ENCODE measurements around the gene RNF44. TPM values are rescaled to one million over a fixed set of nuclear protein-coding genes. Genes with fewer than 3 reads are reported as not detected.

RNF44 gene
- total and polyA plus RNA-seq, 2 donors (not counting 3 experiments of a cell fraction or from before 2014, with no cell fraction given) = 19.8 to 50.2 TPM

GRCh38 chr5:176574297-176574591, 37.0 kb upstream of the RNF44 start:
- Histone ChIP-seq H3K27ac (ENCODE audit: insufficient read depth, low read depth, low read length) (no peak overlapping the region), H3K4me3 (replicated peaks in 1 of 3; ENCODE audit: insufficient read depth in 1 of 3, low read depth in 1 of 3, low read length in 3 of 3) (no peak overlapping the region), H3K9me3 (replicated peaks; ENCODE audit: control insufficient read depth, insufficient read depth, low read length) (no peaks in the 10 kb centered on the region), H3K27me3 (ENCODE audit: control insufficient read depth in 2 of 2, insufficient read depth in 2 of 2, low read length in 2 of 2) (no peaks in the 10 kb centered on the region), H3K9me1 (replicated peaks; ENCODE audit: control insufficient read depth, extremely low read depth, insufficient read depth, low read length) (no peaks in the 10 kb centered on the region), H2AFZ (ENCODE audit: low read depth, low read length) (no peak overlapping the region), H3K9ac (replicated peaks; ENCODE audit: extremely low read depth, insufficient read depth, low read length) (no peak overlapping the region), H3K4me2 (ENCODE audit: insufficient read depth, low read length) (no peak overlapping the region), H3K79me2 (ENCODE audit: control insufficient read depth, insufficient read depth, low read length) (no peaks in the 10 kb centered on the region), H3K36me3 (ENCODE audit: control insufficient read depth in 2 of 2, extremely low read depth in 1 of 2, insufficient read depth in 2 of 2, low read length in 2 of 2) (no peaks in the 10 kb centered on the region), H3K4me1 (ENCODE audit: control insufficient read depth, extremely low read depth, insufficient read depth, low read length) (no peaks in the 10 kb centered on the region), H4K20me1 (replicated peaks; ENCODE audit: control insufficient read depth, extremely low read depth, insufficient read depth, low read length) (no peaks in the 10 kb centered on the region)
- TF ChIP-seq MAX (IDR thresholded peaks at IDR 0.05; ENCODE audit: insufficient read depth, insufficient read length) = no peak
- TF ChIP-seq POLR2A (IDR thresholded peaks at IDR 0.05; ENCODE audit: low read depth, low read length) = no peak
- POLR2A ChIA-PET = no interaction called here
- dilution Hi-C loops (cut with MboI; ENCODE audit: extremely low pct_ligation_motif_present, low sequenced_read_pairs) = no loop called here
- FAIRE-seq (peak; percentile 28), DNase-seq (ENCODE audit: low read depth, low spot score) (no peak)
- no TSS peak for BruUV-seq (replicated peaks)
- intact Hi-C loops (cut with micrococcal nuclease) = loop anchor here (1.0 kb wide), 4 partner anchors 45 to 158 kb away; partner anchors contain the start of genes CLTB and TSPAN17
- CTCF ChIA-PET = interaction anchor here (0.8 to 2.8 kb wide), 10 partner anchors 25 to 147 kb away, joined by 3 to 10 read pairs (median 6); partner anchors contain the start of genes CDHR2, EIF4E1B, RNF44 and SNCB

- H3K4me1 ChIP-seq (ENCODE audit: control insufficient read depth, extremely low read depth, insufficient read depth, low read length) = no peaks in the 10 kb centered on the region
- FAIRE-seq (peak; percentile 82), DNase-seq (ENCODE audit: low read depth, low spot score) (peak; percentile 45)
- TF ChIP-seq CTCF (IDR thresholded peaks at IDR 0.05; ENCODE audit: extremely low read depth in 1 of 2, insufficient read depth in 1 of 2, low read depth in 1 of 2, low read length in 2 of 2) (peak; percentile 74 to 91), POLR2A (IDR thresholded peaks at IDR 0.05; ENCODE audit: low read depth, low read length) (no peak)
- H3K9ac ChIP-seq (replicated peaks; ENCODE audit: extremely low read depth, insufficient read depth, low read length) = no peak overlapping the region
- no peak overlapping the region for H3K4me3 ChIP-seq (replicated peaks in 1 of 3; ENCODE audit: insufficient read depth in 1 of 3, low read depth in 1 of 3, low read length in 3 of 3)
- CTCF ChIA-PET = interaction anchor here (0.7 to 2.8 kb wide), 17 partner anchors 11 to 844 kb away, joined by 3 to 14 read pairs (median 5); partner anchors contain the start of genes CDHR2, EIF4E1B, RNF44 and SNCB
- no peak overlapping the region for H3K4me2 ChIP-seq (ENCODE audit: insufficient read depth, low read length)
- H3K79me2 ChIP-seq (ENCODE audit: control insufficient read depth, insufficient read depth, low read length) = no peaks in the 10 kb centered on the region
- no peaks in the 10 kb centered on the region for H4K20me1 ChIP-seq (replicated peaks; ENCODE audit: control insufficient read depth, extremely low read depth, insufficient read depth, low read length)
- no peaks in the 10 kb centered on the region for H3K36me3 ChIP-seq (ENCODE audit: control insufficient read depth in 2 of 2, extremely low read depth in 1 of 2, insufficient read depth in 2 of 2, low read length in 2 of 2)
- no peaks in the 10 kb centered on the region for H3K9me1 ChIP-seq (replicated peaks; ENCODE audit: control insufficient read depth, extremely low read depth, insufficient read depth, low read length)
- BruUV-seq (replicated peaks) = no TSS peak
- dilution Hi-C loops (cut with MboI; ENCODE audit: extremely low pct_ligation_motif_present, low sequenced_read_pairs) = no loop called here
- POLR2A ChIA-PET = no interaction called here
- intact Hi-C loops (cut with micrococcal nuclease) = loop anchor here (1.0 kb wide), 4 partner anchors 46 to 157 kb away; partner anchors contain the start of genes CLTB and TSPAN17
- H2AFZ ChIP-seq (ENCODE audit: low read depth, low read length) = no peak overlapping the region
- H3K9me3 ChIP-seq (replicated peaks; ENCODE audit: control insufficient read depth, insufficient read depth, low read length) = no peaks in the 10 kb centered on the region
- H3K27me3 ChIP-seq (ENCODE audit: control insufficient read depth in 2 of 2, insufficient read depth in 2 of 2, low read length in 2 of 2) = no peaks in the 10 kb centered on the region
- no peak overlapping the region for H3K27ac ChIP-seq (ENCODE audit: insufficient read depth, low read depth, low read length)
Observed at GRCh38 chr5:176573564-176574296, 36.5 kb upstream of the RNF44 start.
